Liver (tissue), 9 donors: ENCODE measurements around the gene NTMT2. TPM values are rescaled to one million over a fixed set of nuclear protein-coding genes. Genes with fewer than 3 reads are reported as not detected.

Experiments used
- DNase-seq: peaks from one replicate; pipeline ENCODE4 v3.0.0-alpha.2; 2017; ENCODE audit warnings: low spot score
- H3K27ac ChIP-seq, 2 donors: one replicate each; pipeline ENCODE4 v1.7.0; 2013; ENCODE audit warnings: inconsistent platforms in 2 of 2, low read length in 2 of 2, control low read depth in 1 of 2, low read depth in 1 of 2, mild to moderate bottlenecking in 1 of 2
- H3K27me3 ChIP-seq, 4 donors: one replicate each; pipeline versions ENCODE4 v1.6.1 to v1.7.0; 2013; ENCODE audit warnings: low read length in 3 of 4, inconsistent platforms in 1 of 4, mild to moderate bottlenecking in 1 of 4, moderate library complexity in 1 of 4; ENCODE audit not compliant: control insufficient read depth in 4 of 4, insufficient read depth in 4 of 4
- H3K36me3 ChIP-seq, 4 donors: one replicate each; pipeline versions ENCODE4 v1.6.1 to v1.7.0; 2013; ENCODE audit warnings: low read length in 3 of 4, mild to moderate bottlenecking in 3 of 4, low read depth in 1 of 4, moderate library complexity in 1 of 4; ENCODE audit not compliant: control insufficient read depth in 4 of 4, insufficient read depth in 3 of 4
- H3K4me1 ChIP-seq, 4 donors: one replicate each; pipeline versions ENCODE4 v1.6.1 to v1.7.0; 2013; ENCODE audit warnings: low read length in 3 of 4, mild to moderate bottlenecking in 3 of 4, moderate library complexity in 1 of 4; ENCODE audit not compliant: control insufficient read depth in 4 of 4, insufficient read depth in 4 of 4
- H3K4me3 ChIP-seq, 3 donors: one replicate each; pipeline versions ENCODE4 v1.6.1 to v1.7.0; 2013; ENCODE audit warnings: low read length in 3 of 3, control low read depth in 1 of 3, low read depth in 1 of 3, mild to moderate bottlenecking in 1 of 3
- H3K9ac ChIP-seq, 2 donors: one replicate each; pipeline ENCODE4 v1.7.0; 2013; ENCODE audit warnings: low read length in 2 of 2, mild to moderate bottlenecking in 2 of 2, moderate library complexity in 2 of 2, control low read depth in 1 of 2, low read depth in 1 of 2
- H3K9me3 ChIP-seq, 4 donors: one replicate each; pipeline versions ENCODE4 v1.6.1 to v1.7.0; 2013; ENCODE audit warnings: low read length in 3 of 4; ENCODE audit not compliant: control insufficient read depth in 4 of 4
- EGR1 ChIP-seq, 2 donors: IDR thresholded peaks; 2 replicates each; pipeline ENCODE4 v1.6.1; 2016 to 2018; ENCODE audit warnings: antibody characterized with exemption in 2 of 2, low read depth in 2 of 2
- FOXA1 ChIP-seq: IDR thresholded peaks from 2 replicates; pipeline ENCODE4 v1.6.1; 2016; ENCODE audit warnings: antibody characterized with exemption
- GABPA ChIP-seq, 2 donors: IDR thresholded peaks in 1 of 2; conservative IDR thresholded peaks in 1 of 2; 2 replicates each; pipeline ENCODE4 v1.6.1; 2016; ENCODE audit warnings: antibody characterized with exemption in 2 of 2, mild to moderate bottlenecking in 1 of 2, moderate library complexity in 1 of 2
- HNF4A ChIP-seq, 2 donors: conservative IDR thresholded peaks; 2 replicates each; pipeline ENCODE4 v1.6.1; 2016; ENCODE audit warnings: antibody characterized with exemption in 2 of 2, mild to moderate bottlenecking in 2 of 2
- HNF4G ChIP-seq: IDR thresholded peaks from 2 replicates; pipeline ENCODE4 v1.6.1; 2016; ENCODE audit warnings: antibody characterized with exemption
- JUND ChIP-seq, 2 donors: IDR thresholded peaks; 2 replicates each; pipeline ENCODE4 v1.6.1; 2016; ENCODE audit warnings: antibody characterized with exemption in 2 of 2
- NR2F2 ChIP-seq: IDR thresholded peaks from 2 replicates; pipeline ENCODE4 v1.6.1; 2016; ENCODE audit warnings: antibody characterized with exemption
- SP1 ChIP-seq: IDR thresholded peaks from 2 replicates; pipeline ENCODE4 v1.6.1; 2018; ENCODE audit warnings: antibody characterized with exemption, mild to moderate bottlenecking
- YY1 ChIP-seq: IDR thresholded peaks from 2 replicates; pipeline ENCODE4 v1.6.1; 2016; ENCODE audit warnings: antibody characterized with exemption, mild to moderate bottlenecking
- ZBTB33 ChIP-seq: IDR thresholded peaks from 2 replicates; pipeline ENCODE4 v1.6.1; 2016; ENCODE audit warnings: antibody characterized with exemption
- WGBS: extraction: QIAGEN DNeasy Blood & Tissue Kit; methylation state at CpG from one replicate; pipeline ENCODE4 v1.1.7; 2013; 5-methylcytosine and 5-hydroxymethylcytosine counted together
- polyA plus RNA-seq, 2 donors: library from polyadenylated mRNA; stranded (reverse) in 1 of 2; unstranded in 1 of 2; fragments of 200-250 nt in 1 of 2; fragments of >200 nt in 1 of 2; fragmentation: Nextera tagmentation in 1 of 2; extraction: Ambion mirVana in 1 of 2; gene quantifications; one replicate each; pipeline versions ENCODE4 v1.2.1 to v1.2.3, GENCODE V29; 2013 to 2015
- total RNA-seq, 2 donors: library from RNA; depleted of rRNA; stranded (reverse); fragments of >200 nt; gene quantifications; one replicate each; pipeline ENCODE4 v1.2.3, GENCODE V29; 2014
- TF ChIP-seq, protein P1 (sequence below): fragments of 150-350 bp; IDR thresholded peaks from 2 replicates; pipeline ENCODE4 v1.5.1; 2017; ENCODE audit warnings: improper control_type of control experiment, low read depth, low read length; ENCODE audit not compliant: missing input control
- TF ChIP-seq, protein P2 (sequence below): IDR thresholded peaks from 2 replicates; pipeline ENCODE4 v1.6.1; 2016; ENCODE audit warnings: antibody characterized with exemption
- TF ChIP-seq, protein P3 (sequence below): IDR thresholded peaks from 2 replicates; pipeline ENCODE4 v1.6.1; 2016; ENCODE audit warnings: antibody characterized with exemption, mild to moderate bottlenecking
- TF ChIP-seq, protein P4 (sequence below): IDR thresholded peaks from 2 replicates; pipeline ENCODE4 v1.6.1; 2016; ENCODE audit warnings: antibody characterized with exemption
- donor health status: healthy.
- donor health status: healthy.
- donor health status: healthy.
- donor health status: healthy.
- donor health status: healthy.

Gene NTMT2
- total and polyA plus RNA-seq, 4 donors, result not detected

DNA sequence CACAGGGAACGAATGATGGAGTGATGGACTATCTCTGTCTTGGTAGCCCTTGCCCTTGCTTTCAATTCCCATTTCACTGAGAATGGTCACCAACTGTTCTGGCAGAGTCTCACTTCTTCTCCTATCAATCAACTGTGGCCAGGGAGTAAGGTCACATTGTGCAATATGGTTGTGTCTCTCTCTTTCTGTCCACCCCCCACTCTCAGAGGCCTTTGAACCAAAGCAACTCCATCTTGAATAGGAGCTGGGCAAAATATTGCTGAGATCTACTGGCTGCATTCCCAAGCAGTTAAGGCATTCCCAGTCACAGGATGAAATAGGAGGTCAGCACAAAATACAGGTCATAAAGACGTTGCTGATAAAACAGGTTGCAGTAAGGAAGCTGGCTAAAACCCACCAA lies 36.7 kb downstream of the NTMT2 start:
- Histone ChIP-seq H3K9ac (no peak overlapping the region), H3K9me3 (no peaks in the 10 kb centered on the region), H3K4me1 (no peaks in the 10 kb centered on the region), H3K4me3 (no peak overlapping the region), H3K27ac (no peak overlapping the region), H3K36me3 (no peaks in the 10 kb centered on the region), H3K27me3 (peaks cover 0 to 2% (median 0%) of the 10 kb centered on the region in 4 donors)
- WGBS, result 38% methylated on average over 2 of the region's 2 CpGs
- no peak for TF ChIP-seq NR2F2
- no peak for TF ChIP-seq ZBTB33
- no peak for TF ChIP-seq SP1
- TF ChIP-seq EGR1 (IDR thresholded peaks at IDR 0.05; ENCODE audit: low read depth in 2 of 2), result no peak
- TF ChIP-seq GABPA (IDR thresholded peaks at IDR 0.05 in 1 of 2, conservative IDR thresholded peaks at IDR 0.05 in 1 of 2), result no peak
- TF ChIP-seq YY1, result no peak
- no peak for TF ChIP-seq FOXA1
- TF ChIP-seq, protein P1, sequence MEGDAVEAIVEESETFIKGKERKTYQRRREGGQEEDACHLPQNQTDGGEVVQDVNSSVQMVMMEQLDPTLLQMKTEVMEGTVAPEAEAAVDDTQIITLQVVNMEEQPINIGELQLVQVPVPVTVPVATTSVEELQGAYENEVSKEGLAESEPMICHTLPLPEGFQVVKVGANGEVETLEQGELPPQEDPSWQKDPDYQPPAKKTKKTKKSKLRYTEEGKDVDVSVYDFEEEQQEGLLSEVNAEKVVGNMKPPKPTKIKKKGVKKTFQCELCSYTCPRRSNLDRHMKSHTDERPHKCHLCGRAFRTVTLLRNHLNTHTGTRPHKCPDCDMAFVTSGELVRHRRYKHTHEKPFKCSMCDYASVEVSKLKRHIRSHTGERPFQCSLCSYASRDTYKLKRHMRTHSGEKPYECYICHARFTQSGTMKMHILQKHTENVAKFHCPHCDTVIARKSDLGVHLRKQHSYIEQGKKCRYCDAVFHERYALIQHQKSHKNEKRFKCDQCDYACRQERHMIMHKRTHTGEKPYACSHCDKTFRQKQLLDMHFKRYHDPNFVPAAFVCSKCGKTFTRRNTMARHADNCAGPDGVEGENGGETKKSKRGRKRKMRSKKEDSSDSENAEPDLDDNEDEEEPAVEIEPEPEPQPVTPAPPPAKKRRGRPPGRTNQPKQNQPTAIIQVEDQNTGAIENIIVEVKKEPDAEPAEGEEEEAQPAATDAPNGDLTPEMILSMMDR, result no peak
- TF ChIP-seq HNF4A (conservative IDR thresholded peaks at IDR 0.05), result no peak
- TF ChIP-seq, protein P2, sequence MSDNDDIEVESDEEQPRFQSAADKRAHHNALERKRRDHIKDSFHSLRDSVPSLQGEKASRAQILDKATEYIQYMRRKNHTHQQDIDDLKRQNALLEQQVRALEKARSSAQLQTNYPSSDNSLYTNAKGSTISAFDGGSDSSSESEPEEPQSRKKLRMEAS, result no peak
- no peak for DNase-seq

DNA sequence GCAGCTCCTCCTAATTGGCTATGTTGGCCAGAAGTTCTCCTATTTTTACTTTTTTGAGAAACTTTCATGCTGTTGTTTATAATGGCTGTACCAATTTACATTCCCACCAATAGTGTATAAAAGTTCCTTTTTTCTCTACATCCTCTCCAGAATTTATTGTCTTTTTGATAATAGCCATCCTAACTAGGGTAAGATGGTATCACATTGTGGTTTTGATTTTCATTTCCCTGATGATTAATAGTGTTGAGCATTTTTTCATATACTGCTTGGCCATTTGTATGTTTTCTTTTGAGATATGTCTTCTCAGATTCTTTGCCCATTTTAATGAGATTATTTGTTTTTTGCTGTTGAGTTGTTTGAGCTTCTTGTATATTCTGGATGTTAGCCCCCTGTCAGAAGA lies 46.8 kb downstream of the NTMT2 start:
- H3K27ac ChIP-seq, result no peak overlapping the region
- no peaks in the 10 kb centered on the region for H3K4me1 ChIP-seq
- TF ChIP-seq JUND (IDR thresholded peaks at IDR 0.05) (no peak), GABPA (IDR thresholded peaks at IDR 0.05 in 1 of 2, conservative IDR thresholded peaks at IDR 0.05 in 1 of 2) (no peak), FOXA1 (no peak), EGR1 (IDR thresholded peaks at IDR 0.05; ENCODE audit: low read depth in 2 of 2) (no peak), NR2F2 (no peak), ZBTB33 (no peak), HNF4G (no peak), HNF4A (conservative IDR thresholded peaks at IDR 0.05) (no peak)
- TF ChIP-seq, protein P3, sequence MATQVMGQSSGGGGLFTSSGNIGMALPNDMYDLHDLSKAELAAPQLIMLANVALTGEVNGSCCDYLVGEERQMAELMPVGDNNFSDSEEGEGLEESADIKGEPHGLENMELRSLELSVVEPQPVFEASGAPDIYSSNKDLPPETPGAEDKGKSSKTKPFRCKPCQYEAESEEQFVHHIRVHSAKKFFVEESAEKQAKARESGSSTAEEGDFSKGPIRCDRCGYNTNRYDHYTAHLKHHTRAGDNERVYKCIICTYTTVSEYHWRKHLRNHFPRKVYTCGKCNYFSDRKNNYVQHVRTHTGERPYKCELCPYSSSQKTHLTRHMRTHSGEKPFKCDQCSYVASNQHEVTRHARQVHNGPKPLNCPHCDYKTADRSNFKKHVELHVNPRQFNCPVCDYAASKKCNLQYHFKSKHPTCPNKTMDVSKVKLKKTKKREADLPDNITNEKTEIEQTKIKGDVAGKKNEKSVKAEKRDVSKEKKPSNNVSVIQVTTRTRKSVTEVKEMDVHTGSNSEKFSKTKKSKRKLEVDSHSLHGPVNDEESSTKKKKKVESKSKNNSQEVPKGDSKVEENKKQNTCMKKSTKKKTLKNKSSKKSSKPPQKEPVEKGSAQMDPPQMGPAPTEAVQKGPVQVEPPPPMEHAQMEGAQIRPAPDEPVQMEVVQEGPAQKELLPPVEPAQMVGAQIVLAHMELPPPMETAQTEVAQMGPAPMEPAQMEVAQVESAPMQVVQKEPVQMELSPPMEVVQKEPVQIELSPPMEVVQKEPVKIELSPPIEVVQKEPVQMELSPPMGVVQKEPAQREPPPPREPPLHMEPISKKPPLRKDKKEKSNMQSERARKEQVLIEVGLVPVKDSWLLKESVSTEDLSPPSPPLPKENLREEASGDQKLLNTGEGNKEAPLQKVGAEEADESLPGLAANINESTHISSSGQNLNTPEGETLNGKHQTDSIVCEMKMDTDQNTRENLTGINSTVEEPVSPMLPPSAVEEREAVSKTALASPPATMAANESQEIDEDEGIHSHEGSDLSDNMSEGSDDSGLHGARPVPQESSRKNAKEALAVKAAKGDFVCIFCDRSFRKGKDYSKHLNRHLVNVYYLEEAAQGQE, result no peak
- TF ChIP-seq, protein P2, result no peak
- TF ChIP-seq, protein P1, result no peak
- TF ChIP-seq, protein P4, sequence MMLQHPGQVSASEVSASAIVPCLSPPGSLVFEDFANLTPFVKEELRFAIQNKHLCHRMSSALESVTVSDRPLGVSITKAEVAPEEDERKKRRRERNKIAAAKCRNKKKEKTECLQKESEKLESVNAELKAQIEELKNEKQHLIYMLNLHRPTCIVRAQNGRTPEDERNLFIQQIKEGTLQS, result no peak
- no peaks in the 10 kb centered on the region for H3K36me3 ChIP-seq
- peaks cover 0 to 8% (median 3%) of the 10 kb centered on the region in 4 donors for H3K9me3 ChIP-seq
- H3K9ac ChIP-seq, result no peak overlapping the region
- no peak for DNase-seq
- H3K4me3 ChIP-seq, result no peak overlapping the region
- H3K27me3 ChIP-seq, result no peaks in the 10 kb centered on the region
